CD8-positive, alpha-beta memory T cell (primary cell): ENCODE results near the gene PITPNM2. TPM values are rescaled to one million over a fixed set of nuclear protein-coding genes. Genes with fewer than 3 reads are reported as not detected.
A peak's percentile ranks its signal among the peaks of the same experiment; 100 is the strongest.

Experiments
- CTCF ChIA-PET: fragments of 350-600 bp; sonication (Branson Sonifier 250); formaldehyde crosslinking; loops from one replicate; lab custom pipeline; 2021; ENCODE audit warnings: antibody characterized with exemption; lab: Charles Lee
- POLR2A ChIA-PET: fragments of 350-600 bp; sonication (Branson Sonifier 250); formaldehyde crosslinking; loops from one replicate; lab custom pipeline; 2021; ENCODE audit warnings: antibody characterized with exemption; lab: Charles Lee
- DNase-seq, 5 donors: peaks; one replicate each; pipeline versions ENCODE4 v3.0.0 to v3.0.0-alpha.2; 2020 to 2022; ENCODE audit warnings: mixed read lengths in 1 of 5
- H3K27ac ChIP-seq: one replicate; pipeline ENCODE4 v1.7.0; 2013; ENCODE audit warnings: low read depth, mild to moderate bottlenecking, low read length, moderate library complexity
- H3K27me3 ChIP-seq: 2 replicates; pipeline ENCODE4 v1.7.0; 2013; ENCODE audit warnings: low read length, mild to moderate bottlenecking; ENCODE audit not compliant: insufficient read depth, poor library complexity, severe bottlenecking
- H3K36me3 ChIP-seq: 2 replicates; pipeline ENCODE4 v1.7.0; 2013; ENCODE audit warnings: mild to moderate bottlenecking, low read length, moderate library complexity; ENCODE audit not compliant: insufficient read depth
- H3K4me1 ChIP-seq: 2 replicates; pipeline ENCODE4 v1.7.0; 2013; ENCODE audit warnings: mild to moderate bottlenecking, low read length, moderate library complexity; ENCODE audit not compliant: insufficient read depth
- H3K4me3 ChIP-seq: 2 replicates; pipeline ENCODE4 v1.7.0; 2013; ENCODE audit warnings: mild to moderate bottlenecking, low read length
- H3K9me3 ChIP-seq: 2 replicates; pipeline ENCODE4 v1.7.0; 2013; ENCODE audit warnings: mild to moderate bottlenecking, low read length
- H3K27ac Mint-ChIP-seq, 8 donors: one replicate each; pipeline ENCODE4 v1.8.0; 2020 to 2021; ENCODE audit warnings: mixed read lengths in 8 of 8, mild to moderate bottlenecking in 6 of 8, inconsistent platforms in 3 of 8, moderate library complexity in 3 of 8
- H3K27me3 Mint-ChIP-seq, 2 donors: one replicate each; pipeline ENCODE4 v1.8.0; 2020 to 2021; ENCODE audit warnings: mixed read lengths in 2 of 2, mild to moderate bottlenecking in 1 of 2, moderate library complexity in 1 of 2
- H3K36me3 Mint-ChIP-seq, 3 donors: one replicate each; pipeline ENCODE4 v1.8.0; 2020 to 2021; ENCODE audit warnings: mixed read lengths in 3 of 3, inconsistent platforms in 1 of 3, mild to moderate bottlenecking in 1 of 3
- H3K4me1 Mint-ChIP-seq, 3 donors: one replicate each; pipeline ENCODE4 v1.8.0; 2020 to 2021; ENCODE audit warnings: mixed read lengths in 3 of 3, inconsistent platforms in 1 of 3, mild to moderate bottlenecking in 1 of 3
- H3K4me3 Mint-ChIP-seq, 7 donors: one replicate each; pipeline ENCODE4 v1.8.0; 2020 to 2021; ENCODE audit warnings: mixed read lengths in 7 of 7, mild to moderate bottlenecking in 6 of 7, moderate library complexity in 4 of 7, inconsistent platforms in 2 of 7
- H3K9me3 Mint-ChIP-seq, 5 donors: one replicate each; pipeline ENCODE4 v1.8.0; 2020 to 2022; ENCODE audit warnings: mixed read lengths in 5 of 5, mild to moderate bottlenecking in 3 of 5, moderate library complexity in 2 of 5, inconsistent platforms in 1 of 5
- polyA plus RNA-seq: library from polyadenylated mRNA; unstranded; fragments of 300-500 nt; fragmentation: Illumina TruSeq; gene quantifications from one replicate; pipeline ENCODE4 v1.2.3, GENCODE V29; 2021
- total RNA-seq, 2 experiments: library from RNA; stranded (reverse); gene quantifications; one replicate each; pipeline ENCODE4 v1.2.3, GENCODE V29; 2021

PITPNM2 gene
- total and polyA plus RNA-seq, 3 experiments from 2014 or later: 1.8 to 6.1 (median 5.1) TPM

DNA sequence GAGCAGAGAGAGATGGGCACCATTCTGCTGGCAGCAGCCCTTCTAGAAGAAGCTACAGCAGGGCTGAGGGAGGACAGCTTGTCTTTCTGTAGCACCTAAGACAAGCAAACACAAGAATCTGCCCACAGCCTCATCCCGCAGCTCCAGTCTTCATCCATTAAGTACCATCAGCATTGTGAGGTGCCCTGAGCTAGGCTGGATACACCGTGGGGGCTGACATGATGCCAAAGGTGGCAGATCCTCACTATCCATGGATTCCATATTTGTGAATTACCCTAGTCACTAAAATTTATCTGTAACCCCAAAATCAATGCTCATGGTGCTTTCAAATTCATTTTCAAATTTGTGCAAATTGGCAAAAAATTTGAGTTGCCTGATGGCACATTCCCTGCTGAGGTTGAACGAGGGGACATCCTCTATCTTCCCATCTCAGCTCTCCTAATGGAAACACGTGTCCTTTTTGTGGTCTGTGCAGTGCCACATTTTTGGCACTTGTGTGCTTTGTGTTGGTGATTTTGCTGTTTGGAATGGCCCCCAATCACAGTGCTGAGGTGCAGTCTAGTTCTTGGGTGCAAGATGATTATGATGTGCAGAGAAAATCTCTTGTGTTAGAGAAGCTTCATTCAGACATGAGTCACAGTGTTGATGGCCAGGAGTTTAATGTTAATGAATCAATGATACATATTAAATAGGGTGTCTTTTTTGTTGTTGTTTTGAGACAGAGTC, 7.0 kb downstream of the PITPNM2 start:
- Mint-ChIP-seq H3K27me3 (peaks cover 0 to 2% of the 10 kb centered on the region in 2 donors), H3K27ac (no peak overlapping the region), H3K4me1 (peaks cover 4 to 8% (median 5%) of the 10 kb centered on the region in 3 donors), H3K36me3 (no peaks in the 10 kb centered on the region), H3K9me3 (no peaks in the 10 kb centered on the region), H3K4me3 (no peak overlapping the region)
- no peak overlapping the region for H3K4me3 ChIP-seq
- ChIA-PET POLR2A (no interaction called here), CTCF (interaction anchor here (0.8 to 1.0 kb wide), 2 partner anchors 9 to 49 kb away, joined by 3 read pairs; no protein-coding TSS in a partner anchor)
- H3K36me3 ChIP-seq: no peaks in the 10 kb centered on the region
- peaks cover 24% of the 10 kb centered on the region for H3K4me1 ChIP-seq
- H3K9me3 ChIP-seq: no peaks in the 10 kb centered on the region
- no peak overlapping the region for H3K27ac ChIP-seq
- DNase-seq: no peak
- no peaks in the 10 kb centered on the region for H3K27me3 ChIP-seq

DNA sequence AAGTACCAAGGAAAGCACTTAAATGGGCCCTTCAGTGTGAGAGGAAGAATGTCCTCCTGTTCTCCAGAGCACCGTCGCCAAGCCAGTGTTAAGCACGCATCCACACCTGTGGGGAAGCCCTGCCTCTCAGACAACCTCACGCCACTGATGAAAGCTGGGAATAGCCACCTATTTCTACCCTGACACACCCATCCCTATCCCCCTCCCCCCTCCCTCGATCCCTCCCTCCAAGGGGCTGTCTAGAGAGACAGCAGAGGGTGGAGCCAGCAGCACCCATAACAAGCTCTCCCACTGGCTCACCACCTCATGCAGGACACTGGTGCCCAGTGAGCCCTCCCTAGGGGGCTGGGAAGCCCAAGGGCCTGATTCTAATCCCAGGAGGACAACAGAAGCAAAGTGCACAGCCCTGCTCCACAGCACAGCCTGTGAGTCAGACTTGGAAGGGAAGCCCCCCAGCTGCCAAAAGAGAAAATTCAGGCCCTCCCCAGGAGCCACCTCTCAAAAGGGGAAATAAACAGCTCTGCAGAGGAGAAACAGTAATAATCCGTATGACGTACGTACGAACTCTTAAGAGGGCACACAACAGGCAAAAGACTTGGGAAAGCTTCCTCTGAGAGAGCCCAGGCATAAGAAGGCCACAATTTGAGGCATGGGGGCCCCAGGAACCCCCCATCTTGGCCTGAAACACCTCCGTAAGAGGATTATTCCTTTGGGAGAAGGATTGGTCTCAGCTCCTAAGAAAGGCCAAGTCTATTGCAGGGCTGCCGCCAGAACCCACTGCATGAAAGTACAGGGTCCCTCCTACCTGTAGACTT, 7.8 kb downstream of the PITPNM2 start:
- POLR2A ChIA-PET: no interaction called here
- no peak overlapping the region for H3K4me3 Mint-ChIP-seq

DNA sequence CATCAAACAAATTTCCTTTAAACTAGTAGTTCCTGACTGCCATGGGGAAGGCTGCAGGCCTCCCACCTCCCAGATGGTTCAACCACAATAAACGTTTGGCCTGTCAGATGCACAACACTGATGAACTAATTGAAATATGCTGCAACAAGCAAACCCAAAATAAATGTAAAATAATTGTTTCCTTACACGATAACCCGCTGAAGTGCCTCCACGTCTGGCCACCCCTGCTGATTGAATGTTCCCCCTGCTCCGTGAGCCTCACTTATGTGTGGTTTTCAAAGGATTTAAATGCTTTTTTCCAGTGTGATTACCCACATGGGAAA, 8.4 kb downstream of the PITPNM2 start:
- peaks cover 0 to 3% (median 0%) of the 10 kb centered on the region in 3 donors for H3K4me1 Mint-ChIP-seq
- POLR2A ChIA-PET: no interaction called here
- Histone ChIP-seq H3K27me3 (no peaks in the 10 kb centered on the region), H3K4me1 (peaks cover 17% of the 10 kb centered on the region), H3K27ac (no peak overlapping the region), H3K4me3 (no peak overlapping the region), H3K9me3 (no peaks in the 10 kb centered on the region), H3K36me3 (no peaks in the 10 kb centered on the region)
- H3K9me3 Mint-ChIP-seq: no peaks in the 10 kb centered on the region
- peaks cover 0 to 2% (median 0%) of the 10 kb centered on the region in 3 donors for H3K36me3 Mint-ChIP-seq
- H3K27me3 Mint-ChIP-seq: no peaks in the 10 kb centered on the region
- no peak overlapping the region for H3K27ac Mint-ChIP-seq
- no peak overlapping the region for H3K4me3 Mint-ChIP-seq
- no peak for DNase-seq
- CTCF ChIA-PET: no interaction called here

More for the DNA sequence above, 7.8 kb downstream of the PITPNM2 start:
- Histone ChIP-seq H3K9me3 (no peaks in the 10 kb centered on the region), H3K27ac (no peak overlapping the region), H3K4me3 (no peak overlapping the region), H3K4me1 (peaks cover 17% of the 10 kb centered on the region), H3K27me3 (no peaks in the 10 kb centered on the region), H3K36me3 (no peaks in the 10 kb centered on the region)
- DNase-seq: no peak
- Mint-ChIP-seq H3K27me3 (peaks cover 0 to under 1% of the 10 kb centered on the region in 2 donors), H3K9me3 (no peaks in the 10 kb centered on the region), H3K4me1 (peaks cover 0 to 3% (median 0%) of the 10 kb centered on the region in 3 donors), H3K36me3 (no peaks in the 10 kb centered on the region), H3K27ac (peak overlapping the region in 1 of 8 donors; percentile 60)
- CTCF ChIA-PET: interaction anchor here (0.8 to 1.0 kb wide), 2 partner anchors 8 to 50 kb away, joined by 3 read pairs; no protein-coding TSS in a partner anchor

DNA sequence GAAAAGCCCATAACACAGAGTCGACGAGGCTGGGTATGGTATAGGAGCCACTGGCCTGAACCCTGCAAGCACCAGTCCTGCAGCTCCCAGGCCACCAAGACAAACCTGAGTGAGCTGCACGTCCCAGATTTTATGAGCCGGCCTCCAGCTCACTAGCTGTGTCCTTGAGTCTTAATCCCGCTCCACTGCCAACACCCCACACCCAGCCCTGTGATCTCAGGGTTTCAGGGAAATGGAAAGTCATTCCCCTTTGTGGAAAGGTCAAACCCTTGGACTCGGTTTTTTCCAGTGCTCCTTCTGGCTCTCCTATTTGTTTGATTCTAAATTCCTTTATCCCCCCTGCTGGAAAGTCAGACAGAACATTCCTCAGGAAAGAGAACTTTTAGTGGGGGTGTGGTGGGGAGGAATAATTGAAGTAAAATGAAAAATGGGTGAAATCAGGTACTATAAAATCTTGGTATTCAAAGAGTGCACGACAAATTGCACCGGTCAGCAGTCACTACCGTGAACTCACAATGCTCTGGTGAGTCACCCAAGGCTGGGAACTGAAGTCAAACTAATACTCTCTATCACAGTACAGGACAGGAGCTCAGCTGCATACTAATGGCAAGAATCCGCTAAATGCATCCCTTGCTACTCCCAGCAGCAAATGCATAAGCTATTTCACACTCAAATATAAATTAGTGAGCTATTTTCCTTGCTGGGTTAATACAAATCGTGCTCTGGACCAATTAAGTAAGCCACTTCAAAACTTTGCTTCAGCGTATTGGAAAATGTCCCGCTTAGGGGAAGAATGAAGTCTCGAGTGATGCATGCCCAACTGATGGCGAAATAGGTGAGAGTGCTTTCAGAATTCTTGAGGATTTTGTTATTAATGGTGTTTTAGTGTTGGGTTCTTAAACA, 9.0 kb downstream of the PITPNM2 start:
- Mint-ChIP-seq H3K9me3 (no peaks in the 10 kb centered on the region), H3K4me1 (peaks cover 0 to 3% (median 0%) of the 10 kb centered on the region in 3 donors), H3K27ac (peak overlapping the region in 1 of 8 donors; percentile 66), H3K4me3 (no peak overlapping the region), H3K36me3 (peaks cover 0 to 2% (median 0%) of the 10 kb centered on the region in 3 donors), H3K27me3 (no peaks in the 10 kb centered on the region)
- Histone ChIP-seq H3K4me3 (no peak overlapping the region), H3K27me3 (no peaks in the 10 kb centered on the region), H3K9me3 (no peaks in the 10 kb centered on the region), H3K36me3 (no peaks in the 10 kb centered on the region), H3K27ac (no peak overlapping the region), H3K4me1 (peaks cover 17% of the 10 kb centered on the region)
- POLR2A ChIA-PET: no interaction called here
- DNase-seq: no peak
- CTCF ChIA-PET: no interaction called here

DNA sequence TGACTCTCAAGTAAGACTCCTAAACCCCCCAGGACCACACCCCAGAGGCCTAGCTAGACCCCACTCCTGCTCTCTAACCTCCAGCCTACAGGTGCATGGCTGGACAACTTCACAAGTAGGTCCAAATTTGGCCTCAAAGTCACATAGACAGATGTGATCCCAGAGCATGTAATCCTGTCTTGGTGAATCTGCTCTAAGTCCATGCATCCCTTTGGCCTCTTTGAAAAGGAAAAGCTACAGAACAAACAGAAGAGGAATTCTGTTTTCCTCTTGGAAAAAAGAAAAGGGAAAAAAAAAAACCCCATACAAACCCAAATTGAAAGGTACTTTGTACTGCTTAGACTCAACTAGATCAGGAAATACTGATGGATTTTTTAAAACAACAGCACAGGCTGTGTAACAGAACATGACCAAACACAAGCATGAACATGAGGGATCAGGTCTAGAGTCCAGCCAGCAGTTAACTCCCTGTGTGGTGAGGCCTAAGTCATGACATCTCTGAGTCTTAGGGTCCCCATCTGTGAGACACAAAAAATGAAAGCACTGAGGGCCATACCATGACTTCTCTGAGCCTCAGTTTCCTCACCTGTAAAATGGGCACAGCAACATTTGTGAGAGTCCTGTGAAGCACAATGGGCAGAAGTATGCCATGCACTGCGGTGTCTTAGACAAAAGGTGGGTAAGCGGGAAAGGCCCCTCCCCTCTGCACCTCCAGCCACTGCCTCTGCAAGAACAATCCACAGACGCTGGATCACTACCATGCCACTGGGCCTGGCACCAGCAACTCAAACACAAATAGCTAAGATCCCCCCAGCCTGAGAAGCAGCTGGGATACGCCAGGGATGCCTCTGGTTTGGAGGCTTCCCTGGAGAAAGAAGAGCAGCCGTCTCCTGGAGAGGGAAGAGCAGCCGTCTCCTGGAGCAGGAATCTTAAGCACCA, 9.9 kb downstream of the PITPNM2 start:
- no peaks in the 10 kb centered on the region for H3K9me3 ChIP-seq
- no peaks in the 10 kb centered on the region for H3K27me3 ChIP-seq
- H3K36me3 ChIP-seq: no peaks in the 10 kb centered on the region
- Mint-ChIP-seq H3K27ac (peak overlapping the region in 3 of 8 donors; percentile 5 to 26 (median 19)), H3K9me3 (no peaks in the 10 kb centered on the region), H3K36me3 (peaks cover 0 to 2% (median 0%) of the 10 kb centered on the region in 3 donors), H3K4me1 (peaks cover 0 to 3% (median 0%) of the 10 kb centered on the region in 3 donors), H3K27me3 (no peaks in the 10 kb centered on the region), H3K4me3 (no peak overlapping the region)
- peaks cover 17% of the 10 kb centered on the region for H3K4me1 ChIP-seq
- CTCF ChIA-PET: no interaction called here
- DNase-seq: no peak
- H3K27ac ChIP-seq: no peak overlapping the region
- H3K4me3 ChIP-seq: no peak overlapping the region
- POLR2A ChIA-PET: no interaction called here

DNA sequence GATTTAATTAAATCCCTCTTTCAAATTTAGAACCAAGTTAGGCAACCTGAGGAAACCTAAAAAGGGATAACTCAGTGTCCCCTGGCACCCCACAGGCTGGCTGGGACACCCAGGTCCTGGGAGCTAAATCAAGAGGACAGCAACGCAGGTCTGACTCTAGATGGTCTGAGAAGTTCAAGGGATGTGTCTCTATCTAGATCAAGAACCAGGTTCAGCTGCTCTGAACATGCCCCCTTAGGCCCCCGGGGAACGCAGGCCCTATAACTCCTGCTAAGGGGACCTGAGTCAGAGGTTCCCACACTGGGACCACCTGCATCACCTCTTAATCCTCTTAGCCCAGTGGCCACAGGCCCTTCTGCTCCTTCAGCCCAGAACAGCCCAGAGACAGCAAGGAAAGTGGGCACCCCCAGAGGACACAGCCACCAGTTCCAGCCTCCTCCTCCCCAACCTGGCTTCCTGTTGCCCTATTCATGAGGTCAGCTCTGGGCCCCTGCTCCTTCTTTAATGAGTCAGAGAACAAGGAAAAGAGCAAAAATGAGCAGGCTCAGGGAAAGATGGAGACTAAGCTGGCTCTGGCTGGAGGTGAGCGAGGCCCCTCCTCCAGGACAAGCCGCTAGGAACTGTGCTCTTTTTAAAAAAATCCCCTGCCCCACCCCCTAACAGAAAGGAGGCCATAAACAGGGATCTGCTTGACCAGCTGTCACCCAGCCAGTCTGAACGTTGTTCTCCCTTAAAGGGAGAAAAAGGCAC, 10.8 kb downstream of the PITPNM2 start:
- Mint-ChIP-seq H3K9me3 (no peaks in the 10 kb centered on the region), H3K36me3 (peaks cover 0 to 2% (median 0%) of the 10 kb centered on the region in 3 donors), H3K27ac (peak overlapping the region in 3 of 8 donors; percentile 19 to 77 (median 26)), H3K4me1 (peaks cover 0 to 5% (median 4%) of the 10 kb centered on the region in 3 donors), H3K27me3 (no peaks in the 10 kb centered on the region), H3K4me3 (no peak overlapping the region)
- POLR2A ChIA-PET: no interaction called here
- Histone ChIP-seq H3K9me3 (no peaks in the 10 kb centered on the region), H3K4me1 (peaks cover 17% of the 10 kb centered on the region), H3K27ac (no peak overlapping the region), H3K36me3 (no peaks in the 10 kb centered on the region), H3K27me3 (no peaks in the 10 kb centered on the region), H3K4me3 (no peak overlapping the region)
- CTCF ChIA-PET: no interaction called here
- DNase-seq: no peak
